ENCODE results near the gene PRKAG2.

PRKAG2 gene

DNA sequence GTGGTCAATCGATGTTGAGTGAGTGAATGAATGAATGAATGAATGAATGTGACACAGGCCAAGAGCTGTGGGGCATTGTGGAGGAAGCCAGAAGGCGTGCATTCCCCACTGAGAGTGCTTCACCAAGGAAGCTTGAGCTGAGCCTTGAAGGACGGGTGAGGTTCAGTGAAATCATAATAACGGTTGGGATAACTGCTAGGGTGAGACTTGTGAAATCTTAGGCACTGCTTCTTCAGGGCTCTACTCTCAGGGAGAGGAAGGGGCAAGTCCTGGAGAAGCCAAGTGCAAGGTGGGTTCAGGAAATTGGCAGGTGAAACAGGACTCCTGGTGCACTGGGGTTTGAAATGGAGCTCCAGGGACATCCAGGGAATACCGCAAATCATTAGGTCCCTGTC is 23.7 kb upstream of the PRKAG2 start:
- no peak for DNase-seq

DNA sequence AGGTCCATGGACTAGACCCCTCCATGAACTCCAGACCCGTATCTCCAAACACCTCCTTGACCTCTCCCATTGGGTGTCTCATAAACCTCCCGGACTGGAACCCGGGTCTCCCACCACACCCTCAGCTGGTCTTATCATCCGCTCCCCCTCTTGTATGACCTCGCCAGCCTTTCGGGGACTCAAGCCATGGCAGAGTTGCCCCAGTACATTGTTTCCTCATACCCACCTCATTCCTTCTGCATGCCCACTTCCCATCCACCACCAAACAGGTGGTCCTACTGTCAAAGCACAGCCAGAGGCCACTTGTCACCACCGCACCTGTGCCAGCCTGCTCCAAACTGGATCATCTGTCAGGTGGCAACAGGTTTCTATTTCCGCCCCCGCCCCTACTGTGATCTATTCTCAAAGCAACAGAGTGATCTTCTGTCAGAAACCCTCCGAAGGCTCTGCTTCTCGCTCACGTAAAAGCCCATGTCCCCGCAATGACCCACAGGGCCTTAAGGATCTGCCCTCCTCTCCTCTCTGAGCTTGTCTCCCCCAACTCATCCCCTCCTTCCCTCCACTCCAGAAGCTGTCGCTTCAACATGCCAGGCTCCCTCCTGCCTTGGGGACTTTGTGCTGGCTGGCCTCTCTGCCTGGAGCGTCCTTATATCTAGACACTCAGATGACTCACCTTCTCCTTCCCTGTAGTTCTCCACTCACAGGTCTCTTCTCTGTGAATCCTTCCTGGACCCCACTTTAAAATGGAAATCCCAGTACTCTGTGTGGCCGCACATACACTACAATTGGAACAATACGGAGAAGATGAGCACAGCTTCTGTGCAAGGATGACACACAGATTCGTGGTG is 22.8 kb upstream of the PRKAG2 start:
- DNase-seq = no peak

- no peak for DNase-seq
Measured at GRCh38 chr7:151897951-151898686, 21.2 kb upstream of the PRKAG2 start.

GRCh38 chr7:151897161-151897731 is 20.3 kb upstream of the PRKAG2 start:
- no peak for DNase-seq

- DNase-seq = no peak
Measured at GRCh38 chr7:151896486-151896885, 19.6 kb upstream of the PRKAG2 start.

GRCh38 chr7:151896086-151896485 is 19.2 kb upstream of the PRKAG2 start:
- DNase-seq = no peak

GRCh38 chr7:151895631-151896031 is 18.7 kb upstream of the PRKAG2 start:
- DNase-seq = no peak

GRCh38 chr7:151895008-151895630 is 18.2 kb upstream of the PRKAG2 start:
- DNase-seq = no peak

DNA sequence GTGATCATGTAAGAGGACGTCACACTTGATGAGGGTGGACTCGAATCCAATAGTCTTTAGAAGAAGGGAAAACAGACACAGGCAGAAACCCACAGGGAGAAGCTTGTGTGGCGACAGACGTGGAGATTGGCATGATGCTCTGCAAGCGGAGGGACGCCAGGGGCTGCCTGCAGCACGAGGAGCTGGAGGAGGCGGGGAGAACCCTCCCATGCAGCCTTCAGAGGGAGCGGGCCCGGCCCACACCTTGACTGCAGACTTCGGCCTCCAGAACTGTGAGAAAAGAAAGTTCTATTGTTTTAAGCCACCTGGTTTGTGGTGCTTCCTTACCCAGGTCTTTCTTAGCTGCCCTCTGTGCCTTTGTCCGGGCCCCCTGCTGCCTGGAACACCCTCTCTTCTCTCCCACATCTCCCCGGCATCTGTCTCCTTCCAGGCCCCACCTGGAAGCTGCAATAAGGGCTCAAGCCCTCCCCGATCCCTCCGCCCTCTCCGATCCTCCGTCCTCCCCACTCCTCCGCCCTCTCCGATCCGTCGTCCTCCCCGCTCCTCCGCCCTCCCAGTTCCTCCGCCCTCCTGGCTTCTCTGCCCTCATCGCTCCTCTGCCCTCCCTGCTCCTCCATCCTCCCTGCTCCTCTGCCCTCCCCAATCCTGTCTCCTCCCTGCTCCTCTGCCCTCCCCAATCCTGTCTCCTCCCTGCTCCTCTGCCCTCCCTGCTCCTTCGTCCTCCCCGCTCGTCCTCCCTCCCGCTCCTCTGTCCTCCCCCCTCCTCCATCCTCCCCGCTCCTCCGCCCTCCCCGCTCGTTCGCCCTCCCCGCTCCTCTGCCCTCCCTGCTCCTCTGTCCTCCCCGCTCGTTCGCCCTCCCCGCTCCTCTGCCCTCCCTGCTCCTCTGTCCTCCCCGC is 17.4 kb upstream of the PRKAG2 start:
- DNase-seq = no peak

DNA sequence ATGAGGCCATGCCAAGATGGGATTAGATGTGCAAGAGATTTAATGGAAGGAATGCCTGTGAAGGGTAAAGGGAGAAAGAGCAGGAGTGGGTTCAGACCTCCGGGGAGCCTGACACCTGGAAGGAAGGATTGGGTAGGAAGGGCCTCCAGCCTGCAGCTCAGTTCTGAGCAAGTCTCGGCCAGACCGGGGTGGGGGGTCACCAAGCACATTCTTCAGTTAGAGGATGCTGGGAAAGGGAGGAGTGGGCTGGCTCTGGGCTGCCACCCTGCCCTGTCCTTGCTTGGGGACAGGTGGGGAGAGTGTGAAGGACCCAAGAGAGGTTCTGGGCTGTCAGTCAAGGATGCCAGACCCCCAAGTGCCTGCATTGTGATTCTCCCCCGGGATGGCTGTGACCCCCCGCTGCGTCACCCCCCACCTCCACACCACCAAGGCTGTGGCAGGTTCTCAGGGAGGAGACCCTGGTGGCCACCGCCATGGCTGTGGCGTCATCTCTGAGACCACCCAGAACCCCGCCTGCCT is 16.5 kb upstream of the PRKAG2 start:
- DNase-seq = no peak

GRCh38 chr7:151891753-151892152 is 14.8 kb upstream of the PRKAG2 start:
- no peak for DNase-seq

- DNase-seq = no peak
Measured at GRCh38 chr7:151891182-151891581, 14.3 kb upstream of the PRKAG2 start.

- DNase-seq = no peak
Measured at GRCh38 chr7:151890355-151891004, 13.6 kb upstream of the PRKAG2 start.

DNA sequence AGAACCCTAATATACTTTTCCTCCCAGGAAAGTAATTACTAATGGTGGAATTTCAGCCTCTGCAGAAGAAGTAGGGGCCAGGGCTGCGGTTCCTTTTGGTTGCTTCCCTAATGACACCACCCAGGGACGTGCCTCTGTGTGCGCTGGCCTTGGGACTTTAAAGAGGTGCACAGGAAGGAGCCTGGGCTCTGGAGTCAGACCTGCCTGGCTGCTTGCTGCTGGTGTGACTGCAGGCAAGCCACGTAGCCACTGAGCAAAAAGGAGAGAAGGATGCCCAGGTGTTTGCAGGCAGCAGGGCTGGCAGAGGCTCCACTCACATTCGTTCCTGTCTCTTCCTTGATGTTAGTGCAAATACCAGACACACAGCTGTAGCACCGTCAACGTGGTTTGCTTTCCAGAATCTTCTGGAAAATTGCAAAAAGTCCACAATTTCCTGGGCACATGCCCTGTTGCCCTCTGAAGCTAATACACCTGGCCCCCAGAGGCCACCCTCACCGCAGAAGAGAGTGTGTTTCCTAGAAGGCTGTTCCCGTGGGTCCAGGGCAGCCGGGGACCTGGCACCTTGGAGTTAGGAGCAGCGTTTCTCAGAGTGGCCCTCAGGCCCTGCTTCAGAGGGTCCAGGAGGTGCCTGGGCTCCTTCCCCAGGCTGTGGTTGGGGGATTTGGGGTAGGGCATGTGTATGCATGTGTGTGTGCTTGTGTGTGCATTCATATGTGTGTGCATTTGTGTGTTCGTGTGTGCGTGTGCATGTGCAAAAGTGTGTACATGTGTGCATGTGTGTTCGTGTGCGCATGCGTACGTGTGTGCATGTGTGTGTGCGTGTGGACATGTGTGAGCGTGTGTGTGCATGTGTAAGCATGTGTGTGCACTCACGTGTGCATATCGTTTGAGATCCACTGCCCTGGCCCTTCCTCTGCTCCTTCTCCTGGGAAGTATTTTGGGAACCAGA is 12.8 kb upstream of the PRKAG2 start:
- no peak for DNase-seq

- DNase-seq = no peak
Measured at GRCh38 chr7:151888079-151889067, 11.5 kb upstream of the PRKAG2 start.

DNA sequence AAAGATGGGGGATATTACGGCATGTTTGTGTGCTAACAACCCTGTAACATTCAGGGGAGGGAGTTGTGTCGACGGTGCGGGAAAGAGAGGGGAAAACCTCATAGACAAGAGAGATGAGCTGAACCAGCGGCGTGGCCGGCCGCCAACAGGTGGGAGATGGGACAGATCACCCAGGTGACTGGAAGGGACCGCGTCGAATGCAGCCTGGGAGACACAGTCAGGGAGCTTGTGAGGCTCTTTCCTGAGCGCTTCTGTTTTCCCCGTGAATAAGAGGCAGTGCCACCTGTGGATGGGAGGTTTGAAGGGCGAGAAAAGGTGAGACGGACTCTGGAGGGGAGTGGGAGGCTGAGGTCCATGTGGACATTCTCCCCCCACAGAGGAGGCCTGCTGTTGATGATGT is 9.9 kb upstream of the PRKAG2 start:
- DNase-seq = no peak

DNA sequence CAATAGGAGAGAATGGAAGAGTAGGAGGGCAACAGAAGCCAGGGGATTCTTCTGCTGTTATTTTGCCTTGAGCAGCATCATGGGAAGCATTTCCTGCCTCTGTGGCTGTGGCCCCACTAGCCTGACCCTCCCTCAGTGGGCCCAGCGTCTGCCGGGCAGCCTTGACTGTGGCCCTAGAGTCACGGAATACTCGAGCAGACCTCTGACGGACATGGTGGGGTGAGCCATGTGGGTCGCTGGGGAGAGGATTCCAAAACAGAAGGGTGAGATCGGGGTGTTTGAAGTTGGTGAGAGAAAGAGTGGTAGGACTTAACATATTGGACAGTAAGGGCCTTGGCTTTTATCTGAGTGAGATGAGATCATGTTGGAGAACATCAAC is 8.3 kb upstream of the PRKAG2 start:
- no peak for DNase-seq

GRCh38 chr7:151884312-151885201 is 7.6 kb upstream of the PRKAG2 start:
- DNase-seq = no peak

All from stimulated activated CD4-positive, alpha-beta T cell treated with anti-CD3 and anti-CD28 coated beads, Interleukin-4, amount 100 ng/mL, for 24 hours (primary cell).